SK-N-MC (cell line): ENCODE results near the gene HAVCR1.

Experiments
- EZH2 ChIP-seq: fragments of 200-600 bp; sonication (generic); IDR thresholded peaks from one replicate; pipeline ENCODE4 v1.6.1; 2017; ENCODE audit warnings: antibody characterized with exemption
- FOXP2 ChIP-seq: optimal IDR thresholded peaks from 2 replicates; pipeline ENCODE3; 2011; ENCODE audit warnings: mild to moderate bottlenecking, moderate library complexity; ENCODE audit not compliant: insufficient read depth; ENCODE audit errors: extremely low read length, control extremely low read depth

- no peak for TF ChIP-seq EZH2
- TF ChIP-seq FOXP2: no peak
These were observed 9.4 kb upstream of the HAVCR1 start for GRCh38 chr5:157068339-157068738.
